COLO668 (cell line): ENCODE results near the gene MYCBP2.
"Not testable (repeated sequence)": the region's sequence is repeated elsewhere in the genome, so short reads cannot be mapped to it uniquely, and the experiment has no call there.

Experiments
- DNase-seq: peaks from one replicate; lab custom pipeline; 2025; ENCODE audit not compliant: unreplicated experiment; lab: John Stamatoyannopoulos, UW

Gene MYCBP2

DNA sequence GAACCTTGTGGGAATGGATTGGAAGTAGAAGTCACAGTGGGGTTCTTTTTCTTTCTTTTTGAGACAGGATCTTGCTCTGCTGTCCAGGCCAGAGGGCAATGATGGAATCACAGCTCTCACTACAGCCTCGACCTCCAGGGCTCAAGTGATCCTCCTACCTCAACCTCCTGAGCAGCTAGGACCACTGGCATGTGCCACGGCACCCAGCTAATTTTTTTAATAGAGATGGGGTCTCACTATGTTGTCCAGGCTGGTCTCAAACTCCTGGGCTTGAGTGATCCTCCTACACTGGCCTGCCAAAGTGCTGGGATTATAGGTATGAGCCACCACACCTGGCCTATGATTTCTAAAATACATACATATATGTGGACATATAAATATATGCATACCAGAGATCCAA is 111.4 kb downstream of the MYCBP2 start:
- DNase-seq: no peak

DNA sequence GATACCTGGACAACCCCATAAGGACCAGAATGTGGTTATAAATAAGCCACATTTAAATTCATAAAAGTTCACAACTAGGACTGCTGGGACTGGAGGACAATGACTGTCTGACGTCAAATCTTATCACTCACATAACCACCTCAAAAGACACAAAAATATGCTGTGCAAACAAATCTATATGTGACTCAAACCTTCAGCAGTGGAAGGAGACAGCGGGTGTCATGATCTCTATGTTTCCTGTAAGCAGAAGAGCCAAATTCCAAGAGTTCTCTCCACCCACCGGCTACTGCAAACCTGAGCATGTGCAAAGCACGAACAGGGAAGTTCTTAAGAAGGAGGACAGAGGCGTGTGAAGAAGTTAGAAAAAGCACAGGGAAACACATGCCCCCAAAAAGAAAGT is 113.2 kb downstream of the MYCBP2 start:
- DNase-seq: no peak

- no peak for DNase-seq
Observed at GRCh38 chr13:77207943-77208342, 119.0 kb downstream of the MYCBP2 start.

DNA sequence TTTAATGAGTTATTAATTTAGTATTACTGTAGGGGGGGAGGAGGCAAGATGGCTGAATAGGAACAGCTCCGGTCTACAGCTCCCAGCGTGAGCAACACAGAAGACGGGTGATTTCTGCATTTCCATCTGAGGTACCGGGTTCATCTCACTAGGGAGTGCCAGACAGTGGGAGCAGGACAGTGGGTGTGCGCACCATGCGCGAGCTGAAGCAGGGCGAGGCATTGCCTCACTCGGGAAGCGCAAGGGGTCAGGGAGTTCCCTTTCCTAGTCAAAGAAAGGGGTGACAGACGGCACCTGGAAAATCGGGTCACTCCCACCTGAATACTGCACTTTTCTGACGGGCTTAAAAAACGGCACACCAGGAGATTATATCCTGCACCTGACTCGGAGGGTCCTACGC is 127.9 kb downstream of the MYCBP2 start:
- DNase-seq: not testable (repeated sequence)

- no peak for DNase-seq
Observed at GRCh38 chr13:77196052-77196618, 130.8 kb downstream of the MYCBP2 start.

DNA sequence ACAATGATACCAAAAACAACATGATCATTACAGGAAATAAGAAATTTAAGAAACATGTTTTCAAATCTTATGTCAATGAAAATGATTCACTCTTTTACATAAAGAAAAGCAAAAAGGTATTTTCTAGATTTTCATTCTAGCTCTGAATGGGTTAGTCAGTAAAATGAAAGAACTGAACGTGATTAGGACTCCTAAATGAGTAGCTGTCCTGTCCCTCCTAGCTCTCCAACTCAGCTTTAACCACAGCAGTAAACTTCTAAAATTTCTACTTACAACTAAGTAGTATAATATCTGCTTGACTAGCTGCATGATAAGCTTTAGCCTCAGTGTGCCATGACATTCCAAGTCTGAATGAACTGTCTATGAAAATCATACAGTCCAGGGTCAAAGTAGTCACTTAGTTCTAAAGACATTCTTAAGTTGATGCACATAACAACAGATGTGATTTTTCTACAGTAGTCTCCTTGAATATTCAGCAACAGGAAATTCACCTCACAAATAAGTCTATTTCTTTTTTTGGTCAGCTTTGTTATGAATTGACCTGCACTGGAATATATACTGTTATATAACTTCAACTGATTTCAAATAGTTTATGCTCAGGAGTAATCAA is 136.4 kb downstream of the MYCBP2 start:
- no peak for DNase-seq

GRCh38 chr13:77185721-77186120 is 141.2 kb downstream of the MYCBP2 start:
- DNase-seq: no peak

- no peak for DNase-seq
Observed at GRCh38 chr13:77184455-77184854, 142.4 kb downstream of the MYCBP2 start.

DNA sequence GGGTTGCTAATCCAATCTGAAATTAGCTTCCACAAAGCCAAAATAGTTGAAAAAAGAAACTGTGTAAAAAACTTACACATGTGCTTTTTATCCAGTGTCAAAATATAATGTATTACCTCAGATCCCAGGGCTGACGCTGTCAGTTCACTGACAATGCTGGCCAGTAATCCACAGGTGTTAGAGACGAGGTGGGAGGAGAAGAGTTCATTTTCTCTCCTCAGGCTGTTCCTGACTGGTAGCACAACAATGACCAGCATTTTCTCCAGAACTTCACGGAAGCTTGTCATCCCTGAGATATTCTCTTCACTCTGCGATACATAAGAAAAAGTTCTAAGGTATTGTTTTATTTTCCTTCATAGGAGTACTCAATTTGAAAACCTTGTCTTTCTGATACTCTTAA is 146.9 kb downstream of the MYCBP2 start:
- no peak for DNase-seq

DNA sequence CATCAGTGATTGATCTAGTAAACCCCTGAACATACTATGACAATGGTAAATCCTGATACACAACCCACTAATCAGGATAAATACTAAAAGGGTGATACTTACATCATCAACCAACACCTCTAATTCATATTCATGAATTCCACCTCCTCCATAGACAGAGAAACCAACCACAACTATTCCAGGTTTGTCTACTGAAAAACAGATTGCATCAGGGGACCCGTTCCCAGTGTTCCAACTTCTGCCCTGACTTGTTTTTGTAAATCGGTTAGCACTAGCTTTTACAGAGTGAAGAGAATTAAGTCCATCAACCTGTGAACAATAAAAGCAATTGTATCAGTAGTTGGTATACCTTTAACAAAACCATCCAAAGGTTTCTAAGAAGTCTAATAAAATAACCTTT is 149.2 kb downstream of the MYCBP2 start:
- no peak for DNase-seq

DNA sequence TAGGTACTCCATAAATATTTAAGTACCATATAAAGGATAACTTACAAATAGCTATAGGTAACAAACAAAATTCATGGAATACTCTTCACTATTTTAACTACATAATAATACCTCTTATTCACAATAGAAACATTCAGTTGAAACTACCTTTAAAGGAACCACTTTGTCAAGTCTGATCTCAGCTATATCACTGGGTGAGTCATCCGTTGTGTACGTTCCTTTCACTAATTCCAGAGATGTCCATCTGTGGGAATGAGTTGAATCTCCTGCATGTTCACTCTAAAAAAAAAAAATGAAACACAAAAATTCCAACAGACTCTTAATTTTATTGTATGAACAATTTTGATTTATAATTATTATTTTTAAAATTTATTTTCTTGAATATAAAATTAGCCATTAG is 150.5 kb downstream of the MYCBP2 start:
- no peak for DNase-seq

GRCh38 chr13:77172650-77173049 is 154.2 kb downstream of the MYCBP2 start:
- DNase-seq: no peak

- DNase-seq: no peak
Observed at GRCh38 chr13:77171451-77171850, 155.4 kb downstream of the MYCBP2 start.

DNA sequence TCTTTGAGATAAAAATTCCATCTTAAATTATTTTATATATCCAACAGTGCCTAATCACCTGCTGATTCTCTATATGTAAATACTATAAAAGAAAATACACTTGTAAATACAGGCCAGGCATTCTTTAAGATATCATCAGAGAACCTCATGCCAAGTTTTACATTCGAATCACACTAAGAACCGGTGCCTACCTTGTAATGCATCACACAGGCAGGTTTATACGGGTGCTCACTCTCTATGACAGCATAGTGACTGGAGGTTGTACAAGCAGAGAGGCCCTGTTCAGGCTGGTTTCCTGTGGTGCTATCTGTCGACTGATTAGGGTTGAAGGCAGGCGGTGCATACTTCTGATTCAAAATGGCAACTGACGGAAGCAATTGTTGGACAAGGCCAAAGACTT is 158.7 kb downstream of the MYCBP2 start:
- DNase-seq: no peak

DNA sequence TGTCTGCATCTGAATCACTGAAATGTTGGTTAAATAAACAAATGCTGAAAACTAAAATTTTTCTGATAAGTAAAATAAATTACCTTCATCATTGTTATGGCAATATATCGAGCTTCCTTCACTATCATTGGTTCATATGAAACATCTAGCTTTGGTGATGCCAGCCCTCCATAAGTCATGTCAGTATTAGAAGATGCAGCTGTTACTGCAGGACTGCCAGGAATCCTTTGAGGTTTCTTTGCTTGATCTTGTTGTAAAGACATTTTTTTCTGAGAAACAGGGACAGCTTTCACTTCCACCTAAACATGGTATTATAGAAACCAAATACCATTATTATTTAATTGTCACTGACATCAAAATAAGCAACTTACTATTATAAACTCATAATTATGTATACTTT is 176.2 kb downstream of the MYCBP2 start:
- no peak for DNase-seq

DNA sequence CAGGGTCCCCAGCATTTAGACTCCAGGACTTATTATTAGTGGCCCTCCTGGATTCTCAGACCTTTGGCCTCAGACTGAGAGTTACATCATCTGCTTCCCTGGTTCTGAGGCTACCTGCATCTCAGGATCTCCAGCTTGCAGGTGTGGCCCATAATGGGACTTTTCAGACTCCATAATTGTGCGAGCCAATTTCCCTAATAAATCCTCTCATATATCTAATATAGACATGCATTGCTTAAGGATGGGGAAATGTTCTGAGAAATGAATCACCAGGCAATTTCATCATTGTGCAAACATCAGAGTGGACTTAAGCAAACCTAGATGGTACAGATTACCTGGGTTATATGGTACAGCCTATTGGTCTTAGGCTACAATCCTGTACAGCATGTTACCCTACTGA is 183.5 kb downstream of the MYCBP2 start:
- DNase-seq: no peak

GRCh38 chr13:77139306-77139705 is 187.6 kb downstream of the MYCBP2 start:
- DNase-seq: no peak

GRCh38 chr13:77138813-77139212 is 188.1 kb downstream of the MYCBP2 start:
- no peak for DNase-seq

GRCh38 chr13:77136902-77137420 is 189.9 kb downstream of the MYCBP2 start:
- DNase-seq: no peak

GRCh38 chr13:77124423-77124822 is 202.5 kb downstream of the MYCBP2 start:
- DNase-seq: no peak

- no peak for DNase-seq
Observed at GRCh38 chr13:77118134-77118533, 208.8 kb downstream of the MYCBP2 start.

- no peak for DNase-seq
Observed at GRCh38 chr13:77114271-77114670, 212.6 kb downstream of the MYCBP2 start.

DNA sequence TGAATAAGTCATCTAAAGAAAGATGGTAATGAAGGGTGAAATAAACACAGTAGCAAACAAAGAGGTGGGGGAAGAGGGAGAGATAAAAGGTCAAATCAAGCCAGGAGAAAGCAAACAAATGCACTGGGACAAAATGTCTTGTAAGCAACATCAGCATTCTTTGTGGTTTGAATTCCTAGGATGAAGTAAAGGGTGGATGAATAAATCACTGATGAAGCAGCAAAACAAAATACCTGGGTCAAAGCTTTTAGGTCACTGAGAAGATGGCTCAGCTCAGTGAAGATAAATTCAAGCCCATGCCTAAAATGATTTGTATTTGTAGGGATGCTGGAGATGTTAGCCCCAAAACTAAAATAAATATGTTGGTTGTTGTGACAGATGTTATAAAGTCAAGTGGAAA is 213.4 kb downstream of the MYCBP2 start:
- DNase-seq: no peak
